Measurements from ENCODE around the gene RETN.

GRCh38 chr19:7703332-7703731 lies 34.5 kb downstream of the RETN start:
- no peak for TF ChIP-seq TAF1 (IDR thresholded peaks at IDR 0.05; ENCODE audit: borderline replicate concordance, low read depth, low read length)
- TF ChIP-seq POLR2AphosphoS5 (IDR thresholded peaks at IDR 0.05; ENCODE audit: low read depth, low read length), result no peak
- no peak for TF ChIP-seq POLR2A (IDR thresholded peaks at IDR 0.05; ENCODE audit: low read depth, low read length)

Data from GM12892 (cell line).